ENCODE results near the gene ITPRID2. TPM values are rescaled to one million over a fixed set of nuclear protein-coding genes. Genes with fewer than 3 reads are reported as not detected.

ITPRID2 gene
- total RNA-seq, 1 donor from 2014 or later = 115 TPM

GRCh38 chr2:181857483-181857882 is 34.0 kb upstream of the ITPRID2 start:
- DNase-seq (ENCODE audit: low read depth, low spot score) = no peak
- TF ChIP-seq CTCF (conservative IDR thresholded peaks at IDR 0.05) = no peak

GRCh38 chr2:181858600-181858999 is 32.9 kb upstream of the ITPRID2 start:
- Mint-ChIP-seq H3K9me3 (no peaks in the 10 kb centered on the region), H3K27ac (ENCODE audit: unreplicated experiment) (no peak overlapping the region), H3K36me3 (ENCODE audit: low read depth) (no peaks in the 10 kb centered on the region), H3K27me3 (ENCODE audit: low read depth) (no peaks in the 10 kb centered on the region), H3K4me3 (no peak overlapping the region), H3K4me1 (peaks cover 11% of the 10 kb centered on the region)
- no peak for TF ChIP-seq CTCF (conservative IDR thresholded peaks at IDR 0.05)
- DNase-seq (ENCODE audit: low read depth, low spot score) = no peak

More at GRCh38 chr2:181857483-181857882, 34.0 kb upstream of the ITPRID2 start:
- Mint-ChIP-seq H3K9me3 (no peaks in the 10 kb centered on the region), H3K27ac (ENCODE audit: unreplicated experiment) (no peak overlapping the region), H3K27me3 (ENCODE audit: low read depth) (no peaks in the 10 kb centered on the region), H3K36me3 (ENCODE audit: low read depth) (no peaks in the 10 kb centered on the region), H3K4me3 (no peak overlapping the region), H3K4me1 (peaks cover 11% of the 10 kb centered on the region)

GRCh38 chr2:181859123-181859522 is 32.4 kb upstream of the ITPRID2 start:
- Mint-ChIP-seq H3K27me3 (ENCODE audit: low read depth) (no peaks in the 10 kb centered on the region), H3K4me1 (peaks cover 11% of the 10 kb centered on the region), H3K36me3 (ENCODE audit: low read depth) (no peaks in the 10 kb centered on the region), H3K9me3 (no peaks in the 10 kb centered on the region), H3K4me3 (no peak overlapping the region), H3K27ac (ENCODE audit: unreplicated experiment) (no peak overlapping the region)
- TF ChIP-seq CTCF (conservative IDR thresholded peaks at IDR 0.05) = no peak
- DNase-seq (ENCODE audit: low read depth, low spot score) = no peak

- Mint-ChIP-seq H3K4me1 (peaks cover 13% of the 10 kb centered on the region), H3K36me3 (ENCODE audit: low read depth) (no peaks in the 10 kb centered on the region), H3K4me3 (no peak overlapping the region), H3K27ac (ENCODE audit: unreplicated experiment) (no peak overlapping the region), H3K27me3 (ENCODE audit: low read depth) (no peaks in the 10 kb centered on the region), H3K9me3 (no peaks in the 10 kb centered on the region)
- DNase-seq (ENCODE audit: low read depth, low spot score) = no peak
- TF ChIP-seq CTCF (conservative IDR thresholded peaks at IDR 0.05) = no peak
Observed at GRCh38 chr2:181859803-181860202, 31.7 kb upstream of the ITPRID2 start.

- Mint-ChIP-seq H3K4me3 (no peak overlapping the region), H3K36me3 (ENCODE audit: low read depth) (no peaks in the 10 kb centered on the region), H3K27ac (ENCODE audit: unreplicated experiment) (peak overlapping the region; percentile 51), H3K4me1 (peaks cover 10% of the 10 kb centered on the region), H3K9me3 (no peaks in the 10 kb centered on the region), H3K27me3 (ENCODE audit: low read depth) (no peaks in the 10 kb centered on the region)
- TF ChIP-seq CTCF (conservative IDR thresholded peaks at IDR 0.05) = no peak
- DNase-seq (ENCODE audit: low read depth, low spot score) = no peak
Observed at GRCh38 chr2:181861379-181861778, 30.2 kb upstream of the ITPRID2 start.

All from neural crest cell (in vitro differentiated cells).